Endothelial cell of umbilical vein (primary cell): Measurements from ENCODE around the gene TMEM54. TPM values are rescaled to one million over a fixed set of nuclear protein-coding genes. Genes with fewer than 3 reads are reported as not detected.

Experiments used
- BruUV-seq: library from RNA; stranded (reverse); fragments of 400-500 nt; replicated peaks from 2 replicates; lab custom pipeline; 2021; lab: Mats Ljungman, UMichigan
- CTCF ChIA-PET: fragments of 300-600, 350-600 bp; sonication (Branson Sonifier 250); formaldehyde crosslinking; loops from one replicate; lab custom pipeline; 2021; ENCODE audit warnings: antibody characterized with exemption, inconsistent platforms; lab: Charles Lee
- POLR2A ChIA-PET: fragments of 300-600, 350-600 bp; sonication (Branson Sonifier 250); formaldehyde crosslinking; loops from one replicate; lab custom pipeline; 2021; ENCODE audit warnings: antibody characterized with exemption, inconsistent platforms; lab: Charles Lee
- DNase-seq: peaks from one replicate; pipeline ENCODE4 v3.0.0-alpha.2; 2011; ENCODE audit warnings: low read depth, low spot score
- FAIRE-seq: peaks from 2 replicates; lab custom pipeline; 2011; peaks lifted over from hg19 to GRCh38; lab: Jason Lieb, UNC
- H2AFZ ChIP-seq: 2 replicates; pipeline ENCODE4 v1.6.0; 2012; ENCODE audit warnings: low read depth, low read length, control low read depth, inconsistent platforms
- H3K27ac ChIP-seq: 2 replicates; pipeline ENCODE4 v1.5.1; 2011; ENCODE audit warnings: low read depth, mild to moderate bottlenecking, control low read depth, low read length, moderate library complexity; ENCODE audit not compliant: insufficient read depth
- H3K27me3 ChIP-seq, 2 experiments: 2 replicates each; pipeline versions ENCODE4 v1.6.0 to v1.6.1; 2011; ENCODE audit warnings: low read length in 2 of 2, mixed read lengths in 1 of 2; ENCODE audit not compliant: control insufficient read depth in 2 of 2, insufficient read depth in 2 of 2
- H3K36me3 ChIP-seq, 2 experiments: 2 replicates in 1 of 2; 3 replicates in 1 of 2; pipeline ENCODE4 v1.5.1; 2011; ENCODE audit warnings: low read length in 2 of 2, mild to moderate bottlenecking in 1 of 2, moderate library complexity in 1 of 2; ENCODE audit not compliant: control insufficient read depth in 2 of 2, insufficient read depth in 2 of 2; ENCODE audit errors: extremely low read depth in 1 of 2
- H3K4me1 ChIP-seq: 3 replicates; pipeline ENCODE4 v1.5.1; 2011; ENCODE audit warnings: mild to moderate bottlenecking, low read length; ENCODE audit not compliant: control insufficient read depth, insufficient read depth; ENCODE audit errors: extremely low read depth
- H3K4me2 ChIP-seq: 2 replicates; pipeline ENCODE4 v1.6.1; 2011; ENCODE audit warnings: low read length, control low read depth, mixed read lengths; ENCODE audit not compliant: insufficient read depth
- H3K4me3 ChIP-seq, 3 experiments: fragments of 200-600 bp in 1 of 3; sonication (generic), shearing (Covaris generic) in 1 of 3; replicated peaks in 1 of 3; 2 replicates each; pipeline ENCODE4 v1.5.1; 2011 to 2016; ENCODE audit warnings: control low read depth in 3 of 3, low read length in 3 of 3, mild to moderate bottlenecking in 2 of 3, inconsistent platforms in 1 of 3, low read depth in 1 of 3, moderate library complexity in 1 of 3; ENCODE audit not compliant: insufficient read depth in 1 of 3
- H3K79me2 ChIP-seq: 2 replicates; pipeline ENCODE4 v1.6.0; 2012; ENCODE audit warnings: low read length, inconsistent platforms; ENCODE audit not compliant: control insufficient read depth, insufficient read depth
- H3K9ac ChIP-seq: replicated peaks from 2 replicates; pipeline ENCODE3; 2011; ENCODE audit warnings: low read length, control low read depth; ENCODE audit not compliant: insufficient read depth; ENCODE audit errors: extremely low read depth
- H3K9me1 ChIP-seq: replicated peaks from 3 replicates; pipeline ENCODE4 v1.6.0; 2011; ENCODE audit warnings: mild to moderate bottlenecking, low read length; ENCODE audit not compliant: control insufficient read depth, insufficient read depth; ENCODE audit errors: extremely low read depth
- H3K9me3 ChIP-seq: replicated peaks from 2 replicates; pipeline ENCODE4 v1.5.1; 2012; ENCODE audit warnings: low read length, inconsistent platforms; ENCODE audit not compliant: control insufficient read depth, insufficient read depth
- H4K20me1 ChIP-seq: replicated peaks from 2 replicates; pipeline ENCODE3; 2011; ENCODE audit warnings: mild to moderate bottlenecking, low read length; ENCODE audit not compliant: control insufficient read depth, insufficient read depth; ENCODE audit errors: extremely low read depth
- EZH2 ChIP-seq: IDR thresholded peaks from 2 replicates; pipeline ENCODE4 v1.6.1; 2012; ENCODE audit warnings: borderline replicate concordance, low read depth, mild to moderate bottlenecking, moderate library complexity, low read length, inconsistent platforms; ENCODE audit not compliant: severe bottlenecking
- FOS ChIP-seq: IDR thresholded peaks from 2 replicates; pipeline ENCODE4 v1.6.1; 2011; ENCODE audit warnings: mild to moderate bottlenecking, low read length, moderate library complexity, borderline replicate concordance; ENCODE audit not compliant: insufficient read depth
- GATA2 ChIP-seq: IDR thresholded peaks from 2 replicates; pipeline ENCODE4 v1.7.0; 2011; ENCODE audit warnings: low read depth, mild to moderate bottlenecking, moderate library complexity, mixed read lengths, low read length; ENCODE audit not compliant: insufficient read length, insufficient read depth
- JUN ChIP-seq: IDR thresholded peaks from 2 replicates; pipeline ENCODE4 v1.6.1; 2011; ENCODE audit warnings: borderline replicate concordance, low read depth; ENCODE audit not compliant: insufficient read length, insufficient read depth
- MAX ChIP-seq: IDR thresholded peaks from 2 replicates; pipeline ENCODE4 v1.6.1; 2011; ENCODE audit not compliant: insufficient read depth, insufficient read length
- MYC ChIP-seq: IDR thresholded peaks from one replicate; pipeline ENCODE4 v1.6.1; 2011; ENCODE audit warnings: mild to moderate bottlenecking, low read depth, low read length
- POLR2A ChIP-seq: IDR thresholded peaks from 2 replicates; pipeline ENCODE4 v1.6.1; 2012; ENCODE audit warnings: low read depth, mild to moderate bottlenecking, control low read depth, low read length
- POLR2AphosphoS5 ChIP-seq: IDR thresholded peaks from 2 replicates; pipeline ENCODE4 v1.6.1; 2012; ENCODE audit warnings: low read depth, mild to moderate bottlenecking, control low read depth, low read length, moderate library complexity; ENCODE audit not compliant: insufficient read depth
- dilution Hi-C: fragments of 300-500 bp; cut with MboI; formaldehyde crosslinking; loops from one replicate; pipeline ENCODE4 v1.15.0; 2019; ENCODE audit warnings: low sequenced_read_pairs; ENCODE audit not compliant: extremely low pct_ligation_motif_present
- intact Hi-C: fragments of 100-400 bp; cut with micrococcal nuclease; formaldehyde crosslinking; loops from one replicate; pipeline ENCODE4 v1.10.0; 2022
- polyA plus RNA-seq, 4 experiments: library from polyadenylated mRNA; depleted of rRNA in 3 of 4; stranded (reverse) in 3 of 4; unstranded in 1 of 4; fragments of >200 nt; gene quantifications; 2 replicates each; pipeline versions ENCODE4 v1.2.1 to v1.2.3, GENCODE V29; 2011 to 2012; ENCODE audit warnings: missing spikeins in 1 of 4
- total RNA-seq: library from RNA; stranded (reverse); gene quantifications from 2 replicates; pipeline ENCODE4 v1.2.3, GENCODE V29; 2021
- TF ChIP-seq, protein P1 (sequence below), 2 donors: IDR thresholded peaks; 1 replicate in 1 of 2; 2 replicates in 1 of 2; pipeline ENCODE4 v1.5.1; 2011; ENCODE audit warnings: low read length in 2 of 2, mild to moderate bottlenecking in 2 of 2, moderate library complexity in 2 of 2, control low read depth in 1 of 2, inconsistent platforms in 1 of 2, low read depth in 1 of 2; ENCODE audit not compliant: insufficient read depth in 1 of 2; ENCODE audit errors: extremely low read depth in 1 of 2

Gene TMEM54
- total and polyA plus RNA-seq, 2 donors (not counting 3 experiments of a cell fraction or from before 2014, with no cell fraction given): 23.6 to 77.2 TPM

GRCh38 chr1:32883338-32884031, 17.7 kb downstream of the TMEM54 start:
- TF ChIP-seq POLR2AphosphoS5: no peak
- no peak for TF ChIP-seq POLR2A
- TF ChIP-seq MAX: no peak
- TF ChIP-seq, protein P1, sequence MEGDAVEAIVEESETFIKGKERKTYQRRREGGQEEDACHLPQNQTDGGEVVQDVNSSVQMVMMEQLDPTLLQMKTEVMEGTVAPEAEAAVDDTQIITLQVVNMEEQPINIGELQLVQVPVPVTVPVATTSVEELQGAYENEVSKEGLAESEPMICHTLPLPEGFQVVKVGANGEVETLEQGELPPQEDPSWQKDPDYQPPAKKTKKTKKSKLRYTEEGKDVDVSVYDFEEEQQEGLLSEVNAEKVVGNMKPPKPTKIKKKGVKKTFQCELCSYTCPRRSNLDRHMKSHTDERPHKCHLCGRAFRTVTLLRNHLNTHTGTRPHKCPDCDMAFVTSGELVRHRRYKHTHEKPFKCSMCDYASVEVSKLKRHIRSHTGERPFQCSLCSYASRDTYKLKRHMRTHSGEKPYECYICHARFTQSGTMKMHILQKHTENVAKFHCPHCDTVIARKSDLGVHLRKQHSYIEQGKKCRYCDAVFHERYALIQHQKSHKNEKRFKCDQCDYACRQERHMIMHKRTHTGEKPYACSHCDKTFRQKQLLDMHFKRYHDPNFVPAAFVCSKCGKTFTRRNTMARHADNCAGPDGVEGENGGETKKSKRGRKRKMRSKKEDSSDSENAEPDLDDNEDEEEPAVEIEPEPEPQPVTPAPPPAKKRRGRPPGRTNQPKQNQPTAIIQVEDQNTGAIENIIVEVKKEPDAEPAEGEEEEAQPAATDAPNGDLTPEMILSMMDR (IDR thresholded peaks at IDR 0.05; ENCODE audit: extremely low read depth in 1 of 2, insufficient read depth in 1 of 2, low read depth in 1 of 2, low read length in 2 of 2): no peak
- no peak for TF ChIP-seq JUN
- no peak for TF ChIP-seq EZH2
- no peak for TF ChIP-seq MYC
- TF ChIP-seq GATA2: no peak
- TF ChIP-seq FOS: no peak
- no peak overlapping the region for H3K4me2 ChIP-seq
- H4K20me1 ChIP-seq: no peaks in the 10 kb centered on the region
- H3K9ac ChIP-seq: no peak overlapping the region
- H3K9me1 ChIP-seq: no peaks in the 10 kb centered on the region
- no peak overlapping the region for H3K4me3 ChIP-seq
- H3K27me3 ChIP-seq: peaks cover 13 to 15% of the 10 kb centered on the region in 2 experiments
- no peaks in the 10 kb centered on the region for H3K4me1 ChIP-seq
- intact Hi-C loops: no loop called here
- no TSS peak for BruUV-seq
- no peaks in the 10 kb centered on the region for H3K9me3 ChIP-seq
- dilution Hi-C loops: no loop called here
- H3K79me2 ChIP-seq: no peaks in the 10 kb centered on the region
- DNase-seq (no peak), FAIRE-seq (peak; percentile 53)
- POLR2A ChIA-PET: no interaction called here
- no peak overlapping the region for H3K27ac ChIP-seq
- no peak overlapping the region for H2AFZ ChIP-seq
- CTCF ChIA-PET: no interaction called here
- no peaks in the 10 kb centered on the region for H3K36me3 ChIP-seq
